GM23338 (cell line): ENCODE data around the gene ROBO1. TPM values are rescaled to one million over a fixed set of nuclear protein-coding genes. Genes with fewer than 3 reads are reported as not detected.

Experiments used
- ATAC-seq: fragments of 200-7000 bp; cut with Tn5 transposase; 3 replicates; pipeline ENCODE4 v1.9.1; 2020
- DNase-seq: peaks from one replicate; pipeline ENCODE4 v3.0.0-alpha.2; 2015; ENCODE audit warnings: low spot score
- H2AFZ ChIP-seq: fragments of 200-600 bp; sonication (generic); 2 replicates; pipeline ENCODE4 v1.8.0; 2016; ENCODE audit warnings: antibody characterized with exemption, mild to moderate bottlenecking, moderate library complexity
- H3F3A ChIP-seq: fragments of 200-600 bp; sonication (generic); replicated peaks from 2 replicates; pipeline ENCODE4 v1.8.0; 2017; ENCODE audit warnings: antibody characterized with exemption, mixed run types, low read depth
- H3K27ac ChIP-seq: fragments of 200-600 bp; sonication (generic); 2 replicates; pipeline ENCODE4 v1.6.1; 2016; ENCODE audit warnings: low read depth
- H3K27me3 ChIP-seq: fragments of 200-600 bp; sonication (generic); 2 replicates; pipeline ENCODE4 v1.8.0; 2016; ENCODE audit warnings: mild to moderate bottlenecking, mixed run types, moderate library complexity; ENCODE audit not compliant: insufficient read depth
- H3K36me3 ChIP-seq: fragments of 200-600 bp; sonication (generic); 2 replicates; pipeline ENCODE4 v1.8.0; 2016; ENCODE audit warnings: mild to moderate bottlenecking; ENCODE audit not compliant: insufficient read depth
- H3K4me1 ChIP-seq: fragments of 200-600 bp; sonication (generic); 2 replicates; pipeline ENCODE4 v1.8.0; 2016; ENCODE audit warnings: mild to moderate bottlenecking, moderate library complexity; ENCODE audit not compliant: insufficient read depth
- H3K4me2 ChIP-seq: fragments of 200-600 bp; sonication (generic); 2 replicates; pipeline ENCODE4 v1.7.1; 2017; ENCODE audit warnings: mixed run types
- H3K4me3 ChIP-seq: fragments of 200-600 bp; sonication (generic); 2 replicates; pipeline ENCODE4 v1.6.1; 2016; ENCODE audit warnings: mixed run types
- H3K79me2 ChIP-seq: fragments of 200-600 bp; sonication (generic); replicated peaks from 2 replicates; pipeline ENCODE4 v1.8.0; 2017; ENCODE audit warnings: mild to moderate bottlenecking; ENCODE audit not compliant: insufficient read depth
- H3K9me2 ChIP-seq: fragments of 200-600 bp; sonication (generic); 2 replicates; pipeline ENCODE4 v1.8.0; 2017; ENCODE audit not compliant: insufficient read depth
- H4K20me1 ChIP-seq: fragments of 200-600 bp; sonication (generic); replicated peaks from 2 replicates; pipeline ENCODE4 v1.8.0; 2017; ENCODE audit warnings: mild to moderate bottlenecking; ENCODE audit not compliant: insufficient read depth
- H3K27ac Mint-ChIP-seq: 2 replicates; pipeline ENCODE4 v1.8.0; 2020; ENCODE audit warnings: inconsistent platforms, mild to moderate bottlenecking, moderate library complexity, mixed read lengths
- H3K27me3 Mint-ChIP-seq: 3 replicates; pipeline ENCODE4 v1.8.0; 2022; ENCODE audit warnings: low read depth, mild to moderate bottlenecking, moderate library complexity, mixed read lengths, inconsistent platforms; ENCODE audit not compliant: insufficient read depth, poor library complexity
- H3K36me3 Mint-ChIP-seq: 3 replicates; pipeline ENCODE4 v1.8.0; 2021; ENCODE audit warnings: low read depth, mild to moderate bottlenecking, inconsistent platforms, moderate library complexity, mixed read lengths
- H3K4me1 Mint-ChIP-seq: 3 replicates; pipeline ENCODE4 v1.8.0; 2020; ENCODE audit warnings: mild to moderate bottlenecking, inconsistent platforms, mixed read lengths
- H3K4me3 Mint-ChIP-seq: 3 replicates; pipeline ENCODE4 v1.8.0; 2021; ENCODE audit warnings: moderate library complexity, mild to moderate bottlenecking, inconsistent platforms, mixed read lengths
- H3K9me3 Mint-ChIP-seq: 3 replicates; pipeline ENCODE4 v1.8.0; 2020; ENCODE audit warnings: moderate library complexity, mild to moderate bottlenecking, inconsistent platforms, mixed read lengths
- EZH2phosphoT487 ChIP-seq: fragments of 200-600 bp; sonication (generic); IDR thresholded peaks from one replicate; pipeline ENCODE4 v1.8.1; 2018; ENCODE audit warnings: antibody characterized with exemption; ENCODE audit not compliant: unreplicated experiment
- POLR2AphosphoS5 ChIP-seq: IDR thresholded peaks from 2 replicates; pipeline ENCODE4 v1.6.1; 2016; ENCODE audit warnings: antibody characterized with exemption, low read depth
- ZNF114 ChIP-seq: fragments of 250-450 bp; sonication (Bioruptor Pico); IDR thresholded peaks from 2 replicates; pipeline ENCODE4 v1.5.0; 2020; ENCODE audit warnings: mild to moderate bottlenecking, moderate library complexity
- ZNF331 ChIP-seq: fragments of 250-450 bp; sonication (Bioruptor Pico); IDR thresholded peaks from 2 replicates; pipeline ENCODE4 v1.5.0; 2020; ENCODE audit warnings: low read depth, mild to moderate bottlenecking, moderate library complexity
- polyA plus RNA-seq: library from polyadenylated mRNA; unstranded; fragments of >200 nt; fragmentation: Nextera tagmentation; extraction: Ambion mirVana; gene quantifications from 2 replicates; pipeline ENCODE4 v1.2.1, GENCODE V29; 2016
- total RNA-seq: library from RNA; depleted of rRNA; stranded (reverse); fragments of >200 nt; shearing (Covaris generic); gene quantifications from 2 replicates; pipeline ENCODE4 v1.2.3, GENCODE V29; 2014
- TF ChIP-seq, protein P1 (sequence below): fragments of 250-450 bp; sonication (Bioruptor Pico); IDR thresholded peaks from 2 replicates; pipeline ENCODE4 v1.5.0; 2020; ENCODE audit warnings: mild to moderate bottlenecking, moderate library complexity
- TF ChIP-seq, protein P2 (sequence below): IDR thresholded peaks from 2 replicates; pipeline ENCODE4 v1.6.1; 2016; ENCODE audit warnings: antibody characterized with exemption

The ROBO1 gene
- total and polyA plus RNA-seq, 2 experiments from 2014 or later: 19.2 to 78.3 TPM

DNA sequence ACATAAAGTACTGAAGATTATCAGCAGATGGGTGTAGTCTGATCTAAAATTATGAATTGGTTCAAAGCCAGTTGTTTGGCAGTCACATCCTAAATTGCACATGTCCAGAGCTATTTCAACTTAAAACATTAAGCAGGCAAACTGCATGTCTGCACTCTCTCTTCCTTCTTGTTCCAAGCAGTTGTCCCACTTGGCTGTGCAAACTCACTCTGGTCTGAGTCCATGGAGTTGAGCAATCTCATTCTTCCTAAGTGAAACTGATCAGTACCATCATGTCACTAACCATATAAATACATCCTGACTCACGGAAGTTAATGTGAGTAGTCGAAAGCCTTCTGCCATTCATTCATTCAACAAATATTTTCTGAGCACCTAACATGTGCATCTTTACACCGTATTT lies 353.0 kb downstream of the ROBO1 start:
- ATAC-seq: no peak
- H3K9me2 ChIP-seq: no peaks in the 10 kb centered on the region

More for the DNA sequence above, 353.0 kb downstream of the ROBO1 start:
- no peaks in the 10 kb centered on the region for H3K4me1 Mint-ChIP-seq
- Histone ChIP-seq H3K36me3 (no peaks in the 10 kb centered on the region), H3K4me2 (no peak overlapping the region), H2AFZ (no peak overlapping the region), H3K4me3 (no peak overlapping the region), H3K27me3 (no peaks in the 10 kb centered on the region), H3K4me1 (no peaks in the 10 kb centered on the region), H4K20me1 (no peaks in the 10 kb centered on the region), H3F3A (no peaks in the 10 kb centered on the region), H3K79me2 (no peaks in the 10 kb centered on the region), H3K27ac (no peak overlapping the region)
- no peak overlapping the region for H3K27ac Mint-ChIP-seq
- TF ChIP-seq POLR2AphosphoS5 (no peak), ZNF331 (no peak), EZH2phosphoT487 (no peak), ZNF114 (CRISPR knock-in tag) (no peak)
- TF ChIP-seq, protein P1, sequence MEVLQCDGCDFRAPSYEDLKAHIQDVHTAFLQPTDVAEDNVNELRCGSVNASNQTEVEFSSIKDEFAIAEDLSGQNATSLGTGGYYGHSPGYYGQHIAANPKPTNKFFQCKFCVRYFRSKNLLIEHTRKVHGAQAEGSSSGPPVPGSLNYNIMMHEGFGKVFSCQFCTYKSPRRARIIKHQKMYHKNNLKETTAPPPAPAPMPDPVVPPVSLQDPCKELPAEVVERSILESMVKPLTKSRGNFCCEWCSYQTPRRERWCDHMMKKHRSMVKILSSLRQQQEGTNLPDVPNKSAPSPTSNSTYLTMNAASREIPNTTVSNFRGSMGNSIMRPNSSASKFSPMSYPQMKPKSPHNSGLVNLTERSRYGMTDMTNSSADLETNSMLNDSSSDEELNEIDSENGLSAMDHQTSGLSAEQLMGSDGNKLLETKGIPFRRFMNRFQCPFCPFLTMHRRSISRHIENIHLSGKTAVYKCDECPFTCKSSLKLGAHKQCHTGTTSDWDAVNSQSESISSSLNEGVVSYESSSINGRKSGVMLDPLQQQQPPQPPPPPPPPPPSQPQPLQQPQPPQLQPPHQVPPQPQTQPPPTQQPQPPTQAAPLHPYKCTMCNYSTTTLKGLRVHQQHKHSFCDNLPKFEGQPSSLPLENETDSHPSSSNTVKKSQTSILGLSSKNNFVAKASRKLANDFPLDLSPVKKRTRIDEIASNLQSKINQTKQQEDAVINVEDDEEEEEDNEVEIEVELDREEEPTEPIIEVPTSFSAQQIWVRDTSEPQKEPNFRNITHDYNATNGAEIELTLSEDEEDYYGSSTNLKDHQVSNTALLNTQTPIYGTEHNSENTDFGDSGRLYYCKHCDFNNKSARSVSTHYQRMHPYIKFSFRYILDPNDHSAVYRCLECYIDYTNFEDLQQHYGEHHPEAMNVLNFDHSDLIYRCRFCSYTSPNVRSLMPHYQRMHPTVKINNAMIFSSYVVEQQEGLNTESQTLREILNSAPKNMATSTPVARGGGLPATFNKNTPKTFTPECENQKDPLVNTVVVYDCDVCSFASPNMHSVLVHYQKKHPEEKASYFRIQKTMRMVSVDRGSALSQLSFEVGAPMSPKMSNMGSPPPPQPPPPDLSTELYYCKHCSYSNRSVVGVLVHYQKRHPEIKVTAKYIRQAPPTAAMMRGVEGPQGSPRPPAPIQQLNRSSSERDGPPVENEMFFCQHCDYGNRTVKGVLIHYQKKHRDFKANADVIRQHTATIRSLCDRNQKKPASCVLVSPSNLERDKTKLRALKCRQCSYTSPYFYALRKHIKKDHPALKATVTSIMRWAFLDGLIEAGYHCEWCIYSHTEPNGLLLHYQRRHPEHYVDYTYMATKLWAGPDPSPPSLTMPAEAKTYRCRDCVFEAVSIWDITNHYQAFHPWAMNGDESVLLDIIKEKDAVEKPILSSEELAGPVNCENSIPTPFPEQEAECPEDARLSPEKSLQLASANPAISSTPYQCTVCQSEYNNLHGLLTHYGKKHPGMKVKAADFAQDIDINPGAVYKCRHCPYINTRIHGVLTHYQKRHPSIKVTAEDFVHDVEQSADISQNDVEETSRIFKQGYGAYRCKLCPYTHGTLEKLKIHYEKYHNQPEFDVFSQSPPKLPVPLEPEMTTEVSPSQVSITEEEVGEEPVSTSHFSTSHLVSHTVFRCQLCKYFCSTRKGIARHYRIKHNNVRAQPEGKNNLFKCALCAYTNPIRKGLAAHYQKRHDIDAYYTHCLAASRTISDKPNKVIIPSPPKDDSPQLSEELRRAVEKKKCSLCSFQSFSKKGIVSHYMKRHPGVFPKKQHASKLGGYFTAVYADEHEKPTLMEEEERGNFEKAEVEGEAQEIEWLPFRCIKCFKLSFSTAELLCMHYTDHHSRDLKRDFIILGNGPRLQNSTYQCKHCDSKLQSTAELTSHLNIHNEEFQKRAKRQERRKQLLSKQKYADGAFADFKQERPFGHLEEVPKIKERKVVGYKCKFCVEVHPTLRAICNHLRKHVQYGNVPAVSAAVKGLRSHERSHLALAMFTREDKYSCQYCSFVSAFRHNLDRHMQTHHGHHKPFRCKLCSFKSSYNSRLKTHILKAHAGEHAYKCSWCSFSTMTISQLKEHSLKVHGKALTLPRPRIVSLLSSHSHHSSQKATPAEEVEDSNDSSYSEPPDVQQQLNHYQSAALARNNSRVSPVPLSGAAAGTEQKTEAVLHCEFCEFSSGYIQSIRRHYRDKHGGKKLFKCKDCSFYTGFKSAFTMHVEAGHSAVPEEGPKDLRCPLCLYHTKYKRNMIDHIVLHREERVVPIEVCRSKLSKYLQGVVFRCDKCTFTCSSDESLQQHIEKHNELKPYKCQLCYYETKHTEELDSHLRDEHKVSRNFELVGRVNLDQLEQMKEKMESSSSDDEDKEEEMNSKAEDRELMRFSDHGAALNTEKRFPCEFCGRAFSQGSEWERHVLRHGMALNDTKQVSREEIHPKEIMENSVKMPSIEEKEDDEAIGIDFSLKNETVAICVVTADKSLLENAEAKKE: no peak
- TF ChIP-seq, protein P2, sequence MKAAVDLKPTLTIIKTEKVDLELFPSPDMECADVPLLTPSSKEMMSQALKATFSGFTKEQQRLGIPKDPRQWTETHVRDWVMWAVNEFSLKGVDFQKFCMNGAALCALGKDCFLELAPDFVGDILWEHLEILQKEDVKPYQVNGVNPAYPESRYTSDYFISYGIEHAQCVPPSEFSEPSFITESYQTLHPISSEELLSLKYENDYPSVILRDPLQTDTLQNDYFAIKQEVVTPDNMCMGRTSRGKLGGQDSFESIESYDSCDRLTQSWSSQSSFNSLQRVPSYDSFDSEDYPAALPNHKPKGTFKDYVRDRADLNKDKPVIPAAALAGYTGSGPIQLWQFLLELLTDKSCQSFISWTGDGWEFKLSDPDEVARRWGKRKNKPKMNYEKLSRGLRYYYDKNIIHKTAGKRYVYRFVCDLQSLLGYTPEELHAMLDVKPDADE: no peak
- H3K27me3 Mint-ChIP-seq: no peaks in the 10 kb centered on the region
- no peak overlapping the region for H3K4me3 Mint-ChIP-seq
- H3K9me3 Mint-ChIP-seq: no peaks in the 10 kb centered on the region
- no peaks in the 10 kb centered on the region for H3K36me3 Mint-ChIP-seq
- no peak for DNase-seq
